BLaER1 (cell line): ENCODE data around the gene CASP2.

Experiments
- H3K27ac ChIP-seq: shearing (Covaris generic); formaldehyde crosslinking; 2 replicates; pipeline ENCODE4 v1.8.1; 2022
- H3K27me3 ChIP-seq: shearing (Covaris generic); formaldehyde crosslinking; 2 replicates; pipeline ENCODE4 v1.8.1; 2022
- H3K36me3 ChIP-seq: shearing (Covaris generic); formaldehyde crosslinking; 2 replicates; pipeline ENCODE4 v1.8.1; 2022
- H3K4me1 ChIP-seq: shearing (Covaris generic); formaldehyde crosslinking; 2 replicates; pipeline ENCODE4 v1.8.1; 2022
- H3K4me2 ChIP-seq: shearing (Covaris generic); formaldehyde crosslinking; 2 replicates; pipeline ENCODE4 v1.8.1; 2022
- H3K4me3 ChIP-seq: shearing (Covaris generic); formaldehyde crosslinking; 2 replicates; pipeline ENCODE4 v1.8.1; 2022
- H3K9ac ChIP-seq: shearing (Covaris generic); formaldehyde crosslinking; 2 replicates; pipeline ENCODE4 v1.8.1; 2022
- H3K9me3 ChIP-seq: shearing (Covaris generic); formaldehyde crosslinking; 2 replicates; pipeline ENCODE4 v1.8.1; 2022
- H4K20me1 ChIP-seq: shearing (Covaris generic); formaldehyde crosslinking; 2 replicates; pipeline ENCODE4 v1.8.1; 2022
- Cebpa-rat ChIP-seq: shearing (Covaris generic); IDR thresholded peaks from 2 replicates; pipeline ENCODE4 v1.8.1; 2022

Gene CASP2

DNA sequence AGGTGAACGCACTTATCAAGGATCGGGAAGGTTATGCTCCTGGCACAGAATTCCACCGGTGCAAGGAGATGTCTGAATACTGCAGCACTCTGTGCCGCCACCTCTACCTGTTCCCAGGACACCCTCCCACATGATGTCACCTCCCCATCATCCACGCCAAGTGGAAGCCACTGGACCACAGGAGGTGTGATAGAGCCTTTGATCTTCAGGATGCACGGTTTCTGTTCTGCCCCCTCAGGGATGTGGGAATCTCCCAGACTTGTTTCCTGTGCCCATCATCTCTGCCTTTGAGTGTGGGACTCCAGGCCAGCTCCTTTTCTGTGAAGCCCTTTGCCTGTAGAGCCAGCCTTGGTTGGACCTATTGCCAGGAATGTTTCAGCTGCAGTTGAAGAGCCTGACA lies 16.8 kb downstream of the CASP2 start:
- H3K9me3 ChIP-seq: 0 out of 2 replicates have a peak, but pooled peaks cover 3% of the 10 kb centered on the region
- no peak overlapping the region for H3K4me2 ChIP-seq
- TF ChIP-seq Cebpa-rat: no peak
- H4K20me1 ChIP-seq: peaks cover 29% of the 10 kb centered on the region
- peaks cover 98% of the 10 kb centered on the region for H3K36me3 ChIP-seq
- no peak overlapping the region for H3K27ac ChIP-seq
- no peak overlapping the region for H3K4me3 ChIP-seq
- H3K9ac ChIP-seq: no peak overlapping the region
- peaks cover 20% of the 10 kb centered on the region for H3K4me1 ChIP-seq
- no peaks in the 10 kb centered on the region for H3K27me3 ChIP-seq

DNA sequence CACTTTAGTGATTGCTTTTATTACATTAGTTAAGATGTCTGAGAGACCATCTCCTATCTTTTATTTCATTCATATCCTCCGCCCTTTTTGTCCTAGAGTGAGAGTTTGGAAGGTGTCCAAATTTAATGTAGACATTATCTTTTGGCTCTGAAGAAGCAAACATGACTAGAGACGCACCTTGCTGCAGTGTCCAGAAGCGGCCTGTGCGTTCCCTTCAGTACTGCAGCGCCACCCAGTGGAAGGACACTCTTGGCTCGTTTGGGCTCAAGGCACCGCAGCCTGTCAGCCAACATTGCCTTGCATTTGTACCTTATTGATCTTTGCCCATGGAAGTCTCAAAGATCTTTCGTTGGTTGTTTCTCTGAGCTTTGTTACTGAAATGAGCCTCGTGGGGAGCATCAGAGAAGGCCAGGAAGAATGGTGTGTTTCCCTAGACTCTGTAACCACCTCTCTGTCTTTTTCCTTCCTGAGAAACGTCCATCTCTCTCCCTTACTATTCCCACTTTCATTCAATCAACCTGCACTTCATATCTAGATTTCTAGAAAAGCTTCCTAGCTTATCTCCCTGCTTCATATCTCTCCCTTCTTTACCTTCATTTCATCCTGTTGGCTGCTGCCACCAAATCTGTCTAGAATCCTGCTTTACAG lies 17.4 kb downstream of the CASP2 start:
- Histone ChIP-seq H3K36me3 (peaks cover 95% of the 10 kb centered on the region), H3K27ac (no peak overlapping the region), H3K9me3 (0 out of 2 replicates have a peak, but pooled peaks cover 3% of the 10 kb centered on the region), H4K20me1 (peaks cover 23% of the 10 kb centered on the region), H3K27me3 (no peaks in the 10 kb centered on the region), H3K4me2 (no peak overlapping the region), H3K4me1 (peaks cover 20% of the 10 kb centered on the region), H3K4me3 (no peak overlapping the region), H3K9ac (no peak overlapping the region)
- no peak for TF ChIP-seq Cebpa-rat

- H3K27me3 ChIP-seq: no peaks in the 10 kb centered on the region
- no peak for TF ChIP-seq Cebpa-rat
- peaks cover 24% of the 10 kb centered on the region for H3K4me1 ChIP-seq
- H3K27ac ChIP-seq: 0 out of 2 replicates have a peak overlapping the region, but pooled peaks have one; percentile 13
- no peak overlapping the region for H3K4me2 ChIP-seq
- 0 out of 2 replicates have a peak, but pooled peaks cover 9% of the 10 kb centered on the region for H3K9me3 ChIP-seq
- peaks cover 18% of the 10 kb centered on the region for H4K20me1 ChIP-seq
- peaks cover 71% of the 10 kb centered on the region for H3K36me3 ChIP-seq
- no peak overlapping the region for H3K4me3 ChIP-seq
- H3K9ac ChIP-seq: no peak overlapping the region
Measured at GRCh38 chr7:143308632-143309031, 20.5 kb downstream of the CASP2 start.

- Histone ChIP-seq H3K9me3 (0 out of 2 replicates have a peak, but pooled peaks cover 6% of the 10 kb centered on the region), H3K4me1 (peaks cover 24% of the 10 kb centered on the region), H3K4me3 (no peak overlapping the region), H3K36me3 (peaks cover 16% of the 10 kb centered on the region), H3K9ac (no peak overlapping the region), H3K27ac (no peak overlapping the region), H3K27me3 (no peaks in the 10 kb centered on the region), H3K4me2 (no peak overlapping the region), H4K20me1 (no peaks in the 10 kb centered on the region)
- TF ChIP-seq Cebpa-rat: no peak
Measured at GRCh38 chr7:143314127-143314526, 26.0 kb downstream of the CASP2 start.

DNA sequence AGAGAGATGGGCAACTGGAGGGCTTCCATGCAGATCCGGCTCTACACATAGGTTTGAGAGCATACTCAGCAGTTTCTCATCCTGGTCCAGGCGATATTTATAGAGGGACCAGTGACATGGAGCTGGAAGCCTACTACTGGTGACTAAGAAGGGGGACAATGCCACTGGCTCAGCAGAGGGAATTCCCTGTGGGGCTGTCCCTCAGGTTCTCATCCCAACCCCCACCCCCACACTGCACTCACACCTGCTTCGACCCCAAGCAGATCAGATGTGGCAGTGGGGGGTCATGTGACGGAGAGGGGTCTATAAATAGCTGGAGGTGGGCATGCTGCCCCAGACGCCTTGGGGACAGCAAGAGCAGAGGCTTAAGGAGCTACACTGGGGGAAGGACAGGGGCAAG lies 27.6 kb downstream of the CASP2 start, which contains the start of gene CLCN1:
Gene CLCN1 (plus strand): TSS at position 336 of the 400 bp plus-strand sequence. CDS start 102 bp downstream, outside the sequence.
- H3K4me2 ChIP-seq: no peak within 1 kb of the TSS
- no peak for TF ChIP-seq Cebpa-rat
- no peaks in the 10 kb centered on the region for H4K20me1 ChIP-seq
- no peak within 1 kb of the TSS for H3K27ac ChIP-seq
- H3K9ac ChIP-seq: no peak within 1 kb of the TSS
- H3K36me3 ChIP-seq: 0 out of 2 replicates have a peak, but pooled peaks cover 5% of the 10 kb centered on the region
- no peaks in the 10 kb centered on the region for H3K27me3 ChIP-seq
- H3K4me3 ChIP-seq: no peak within 1 kb of the TSS
- H3K9me3 ChIP-seq: 0 out of 2 replicates have a peak, but pooled peaks cover 6% of the 10 kb centered on the region
- H3K4me1 ChIP-seq: peaks cover 15% of the 10 kb centered on the region

DNA sequence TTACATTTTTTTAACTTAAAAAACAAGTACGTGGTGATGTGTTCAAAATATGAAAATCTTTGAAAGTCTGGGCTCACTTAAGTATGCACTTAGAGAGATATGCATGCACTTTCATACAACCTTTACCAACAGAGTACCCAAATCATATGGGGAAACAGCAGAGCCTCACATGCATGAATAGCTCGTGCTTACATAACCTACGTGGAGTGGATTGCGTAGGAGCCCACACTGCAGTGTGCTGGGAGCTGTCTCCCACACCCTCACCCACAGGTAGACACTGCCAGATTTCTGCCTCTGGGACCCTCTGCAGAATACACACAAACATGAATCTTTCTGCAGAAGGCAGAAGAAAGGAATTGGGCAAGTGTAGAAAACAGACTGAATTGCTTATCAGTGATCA lies 28.3 kb downstream of the CASP2 start:
- Histone ChIP-seq H4K20me1 (no peaks in the 10 kb centered on the region), H3K4me1 (peaks cover 8% of the 10 kb centered on the region), H3K27me3 (no peaks in the 10 kb centered on the region), H3K4me3 (no peak overlapping the region), H3K9me3 (0 out of 2 replicates have a peak, but pooled peaks cover 6% of the 10 kb centered on the region), H3K4me2 (no peak overlapping the region), H3K9ac (no peak overlapping the region), H3K36me3 (0 out of 2 replicates have a peak, but pooled peaks cover 5% of the 10 kb centered on the region), H3K27ac (no peak overlapping the region)
- TF ChIP-seq Cebpa-rat: no peak

GRCh38 chr7:143318661-143319060 lies 30.5 kb downstream of the CASP2 start:
- Histone ChIP-seq H3K4me3 (no peak overlapping the region), H3K27me3 (no peaks in the 10 kb centered on the region), H3K4me1 (no peaks in the 10 kb centered on the region), H3K9ac (no peak overlapping the region), H3K9me3 (no peaks in the 10 kb centered on the region), H3K27ac (no peak overlapping the region), H4K20me1 (no peaks in the 10 kb centered on the region), H3K36me3 (no peaks in the 10 kb centered on the region), H3K4me2 (no peak overlapping the region)
- TF ChIP-seq Cebpa-rat: no peak

DNA sequence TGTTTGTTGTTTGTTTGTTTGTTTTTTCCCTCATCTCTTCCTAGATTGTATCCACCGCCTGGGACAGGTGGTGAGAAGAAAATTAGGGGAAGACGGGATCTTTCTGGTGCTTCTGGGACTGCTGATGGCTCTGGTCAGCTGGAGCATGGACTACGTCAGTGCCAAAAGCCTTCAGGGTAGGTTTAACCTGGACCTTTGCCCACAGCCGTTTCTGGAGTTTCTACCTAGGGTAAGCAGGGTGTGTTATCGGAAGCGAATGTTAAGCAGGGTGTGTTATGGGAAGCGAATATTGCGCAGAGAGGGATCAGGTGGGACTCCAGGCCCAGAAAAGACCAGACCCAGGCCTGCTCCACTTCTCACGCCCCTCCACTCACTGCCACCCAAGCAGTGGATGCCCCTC lies 32.5 kb downstream of the CASP2 start:
- Histone ChIP-seq H4K20me1 (no peaks in the 10 kb centered on the region), H3K27ac (no peak overlapping the region), H3K9ac (no peak overlapping the region), H3K27me3 (no peaks in the 10 kb centered on the region), H3K4me2 (no peak overlapping the region), H3K4me3 (no peak overlapping the region), H3K4me1 (no peaks in the 10 kb centered on the region), H3K36me3 (no peaks in the 10 kb centered on the region), H3K9me3 (no peaks in the 10 kb centered on the region)
- no peak for TF ChIP-seq Cebpa-rat

- no peak overlapping the region for H3K9ac ChIP-seq
- H3K4me2 ChIP-seq: no peak overlapping the region
- no peaks in the 10 kb centered on the region for H3K27me3 ChIP-seq
- H3K4me1 ChIP-seq: no peaks in the 10 kb centered on the region
- H4K20me1 ChIP-seq: no peaks in the 10 kb centered on the region
- no peaks in the 10 kb centered on the region for H3K9me3 ChIP-seq
- no peak for TF ChIP-seq Cebpa-rat
- H3K4me3 ChIP-seq: no peak overlapping the region
- no peaks in the 10 kb centered on the region for H3K36me3 ChIP-seq
- no peak overlapping the region for H3K27ac ChIP-seq
Measured at GRCh38 chr7:143321242-143321641, 33.1 kb downstream of the CASP2 start.

GRCh38 chr7:143321734-143322133 lies 33.6 kb downstream of the CASP2 start:
- no peak overlapping the region for H3K9ac ChIP-seq
- no peaks in the 10 kb centered on the region for H3K9me3 ChIP-seq
- no peaks in the 10 kb centered on the region for H4K20me1 ChIP-seq
- no peak overlapping the region for H3K4me3 ChIP-seq
- no peak for TF ChIP-seq Cebpa-rat
- no peak overlapping the region for H3K4me2 ChIP-seq
- H3K27ac ChIP-seq: no peak overlapping the region
- no peaks in the 10 kb centered on the region for H3K36me3 ChIP-seq
- no peaks in the 10 kb centered on the region for H3K27me3 ChIP-seq
- H3K4me1 ChIP-seq: no peaks in the 10 kb centered on the region
